NB4 (cell line): ENCODE data around the gene NEU4.

ENCODE experiments used
- MYC ChIP-seq: IDR thresholded peaks from 2 replicates; pipeline ENCODE4 v1.6.1; 2011; ENCODE audit warnings: low read depth, low read length
- POLR2A ChIP-seq: IDR thresholded peaks from 2 replicates; pipeline ENCODE4 v1.6.1; 2011; ENCODE audit warnings: mild to moderate bottlenecking; ENCODE audit not compliant: insufficient read length; ENCODE audit errors: extremely low read depth
- TF ChIP-seq, protein P1 (sequence below): IDR thresholded peaks from one replicate; pipeline ENCODE4 v1.5.1; 2012; ENCODE audit warnings: low read depth, low read length
- TF ChIP-seq, protein P2 (sequence below): IDR thresholded peaks from 2 replicates; pipeline ENCODE4 v1.6.1; 2011; ENCODE audit warnings: low read depth, low read length

DNA sequence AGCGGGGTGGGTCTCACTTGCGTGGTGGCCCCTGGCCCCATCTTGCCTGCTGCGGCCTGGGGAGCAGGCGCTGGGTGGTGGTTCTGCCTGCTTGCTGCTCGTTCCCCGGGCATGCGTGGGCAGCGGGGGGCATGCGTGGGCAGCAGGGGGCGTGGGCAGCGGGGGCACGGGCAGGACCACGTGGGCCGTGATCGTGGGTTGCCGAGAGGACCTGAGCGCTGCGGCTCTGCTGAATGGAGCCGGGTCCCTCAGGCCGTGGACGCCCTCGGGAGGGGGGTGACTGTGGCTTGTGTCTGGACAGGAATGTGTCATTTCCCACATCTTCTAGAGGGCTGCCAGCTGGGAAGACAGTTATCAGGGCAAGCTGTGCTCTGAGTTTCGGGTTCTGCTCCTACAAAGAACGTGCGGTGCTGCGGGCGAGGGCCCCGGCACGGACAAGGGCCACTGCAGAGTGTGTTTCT is 40.7 kb upstream of the NEU4 start:
- TF ChIP-seq, protein P1, sequence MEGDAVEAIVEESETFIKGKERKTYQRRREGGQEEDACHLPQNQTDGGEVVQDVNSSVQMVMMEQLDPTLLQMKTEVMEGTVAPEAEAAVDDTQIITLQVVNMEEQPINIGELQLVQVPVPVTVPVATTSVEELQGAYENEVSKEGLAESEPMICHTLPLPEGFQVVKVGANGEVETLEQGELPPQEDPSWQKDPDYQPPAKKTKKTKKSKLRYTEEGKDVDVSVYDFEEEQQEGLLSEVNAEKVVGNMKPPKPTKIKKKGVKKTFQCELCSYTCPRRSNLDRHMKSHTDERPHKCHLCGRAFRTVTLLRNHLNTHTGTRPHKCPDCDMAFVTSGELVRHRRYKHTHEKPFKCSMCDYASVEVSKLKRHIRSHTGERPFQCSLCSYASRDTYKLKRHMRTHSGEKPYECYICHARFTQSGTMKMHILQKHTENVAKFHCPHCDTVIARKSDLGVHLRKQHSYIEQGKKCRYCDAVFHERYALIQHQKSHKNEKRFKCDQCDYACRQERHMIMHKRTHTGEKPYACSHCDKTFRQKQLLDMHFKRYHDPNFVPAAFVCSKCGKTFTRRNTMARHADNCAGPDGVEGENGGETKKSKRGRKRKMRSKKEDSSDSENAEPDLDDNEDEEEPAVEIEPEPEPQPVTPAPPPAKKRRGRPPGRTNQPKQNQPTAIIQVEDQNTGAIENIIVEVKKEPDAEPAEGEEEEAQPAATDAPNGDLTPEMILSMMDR: no peak
- TF ChIP-seq, protein P2, sequence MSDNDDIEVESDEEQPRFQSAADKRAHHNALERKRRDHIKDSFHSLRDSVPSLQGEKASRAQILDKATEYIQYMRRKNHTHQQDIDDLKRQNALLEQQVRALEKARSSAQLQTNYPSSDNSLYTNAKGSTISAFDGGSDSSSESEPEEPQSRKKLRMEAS: no peak
- TF ChIP-seq POLR2A (no peak), MYC (no peak)
